ENCODE data around the gene OR1F1.
A peak's percentile ranks its signal among the peaks of the same experiment; 100 is the strongest.
"Not testable (repeated sequence)": the region's sequence is repeated elsewhere in the genome, so short reads cannot be mapped to it uniquely, and the experiment has no call there.

The OR1F1 gene

GRCh38 chr16:3150346-3151218 is 37.4 kb upstream of the OR1F1 start:
- peak; percentile 95 for DNase-seq (ENCODE audit: insufficient read length, low spot score)
- FAIRE-seq, result no peak

- no peak for FAIRE-seq
Measured at GRCh38 chr16:3152027-3152276, 36.1 kb upstream of the OR1F1 start.

DNA sequence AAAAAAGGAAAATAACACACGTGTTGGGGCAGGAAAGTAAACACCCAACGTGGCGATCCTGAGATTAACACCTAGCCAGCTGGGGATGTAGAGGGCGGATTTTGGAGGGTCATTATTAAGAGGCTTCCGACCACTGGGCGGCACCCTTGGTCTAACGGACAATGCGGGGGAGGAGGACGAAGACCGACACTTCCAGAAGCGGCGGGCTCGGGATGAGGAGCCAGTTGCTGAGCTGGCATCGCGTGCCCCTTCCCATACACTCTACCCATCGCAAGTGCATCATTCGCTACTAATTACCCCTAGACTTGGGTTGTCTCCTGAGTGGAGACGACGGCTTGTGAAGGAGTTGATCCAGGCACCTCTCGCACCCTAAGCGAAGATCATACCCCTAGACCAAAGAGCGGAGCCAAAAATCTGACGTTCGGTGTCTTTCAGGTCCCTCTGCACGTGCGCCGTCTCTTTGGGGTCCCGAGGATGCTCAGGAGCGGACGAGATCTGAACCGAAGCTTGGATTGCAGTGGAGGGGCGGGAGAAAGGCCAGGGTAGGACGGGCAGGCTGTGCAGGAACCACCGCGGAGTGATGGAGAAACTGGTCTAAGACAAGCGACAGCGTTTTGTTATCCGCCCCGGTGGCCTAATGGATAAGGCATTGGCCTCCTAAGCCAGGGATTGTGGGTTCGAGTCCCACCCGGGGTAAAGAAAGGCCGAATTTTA is 35.6 kb upstream of the OR1F1 start:
- FAIRE-seq, result no peak

More at GRCh38 chr16:3152027-3152276, 36.1 kb upstream of the OR1F1 start:
- no peak for DNase-seq (ENCODE audit: insufficient read length, low spot score)

GRCh38 chr16:3152991-3153368 is 35.0 kb upstream of the OR1F1 start:
- DNase-seq (ENCODE audit: insufficient read length, low spot score) (no peak), FAIRE-seq (no peak)

More for the DNA sequence above, 35.6 kb upstream of the OR1F1 start:
- DNase-seq (ENCODE audit: insufficient read length, low spot score), result peak; percentile 73

GRCh38 chr16:3155181-3155580 is 32.8 kb upstream of the OR1F1 start:
- no peak for DNase-seq (ENCODE audit: insufficient read length, low spot score)
- FAIRE-seq, result no peak

GRCh38 chr16:3155972-3156371 is 32.0 kb upstream of the OR1F1 start:
- DNase-seq (ENCODE audit: insufficient read length, low spot score) (no peak), FAIRE-seq (no peak)

GRCh38 chr16:3157229-3158025 is 30.6 kb upstream of the OR1F1 start:
- FAIRE-seq (peak; percentile 36), DNase-seq (ENCODE audit: insufficient read length, low spot score) (no peak)

GRCh38 chr16:3158026-3158509 is 29.9 kb upstream of the OR1F1 start:
- DNase-seq (ENCODE audit: insufficient read length, low spot score) (no peak), FAIRE-seq (no peak)

DNA sequence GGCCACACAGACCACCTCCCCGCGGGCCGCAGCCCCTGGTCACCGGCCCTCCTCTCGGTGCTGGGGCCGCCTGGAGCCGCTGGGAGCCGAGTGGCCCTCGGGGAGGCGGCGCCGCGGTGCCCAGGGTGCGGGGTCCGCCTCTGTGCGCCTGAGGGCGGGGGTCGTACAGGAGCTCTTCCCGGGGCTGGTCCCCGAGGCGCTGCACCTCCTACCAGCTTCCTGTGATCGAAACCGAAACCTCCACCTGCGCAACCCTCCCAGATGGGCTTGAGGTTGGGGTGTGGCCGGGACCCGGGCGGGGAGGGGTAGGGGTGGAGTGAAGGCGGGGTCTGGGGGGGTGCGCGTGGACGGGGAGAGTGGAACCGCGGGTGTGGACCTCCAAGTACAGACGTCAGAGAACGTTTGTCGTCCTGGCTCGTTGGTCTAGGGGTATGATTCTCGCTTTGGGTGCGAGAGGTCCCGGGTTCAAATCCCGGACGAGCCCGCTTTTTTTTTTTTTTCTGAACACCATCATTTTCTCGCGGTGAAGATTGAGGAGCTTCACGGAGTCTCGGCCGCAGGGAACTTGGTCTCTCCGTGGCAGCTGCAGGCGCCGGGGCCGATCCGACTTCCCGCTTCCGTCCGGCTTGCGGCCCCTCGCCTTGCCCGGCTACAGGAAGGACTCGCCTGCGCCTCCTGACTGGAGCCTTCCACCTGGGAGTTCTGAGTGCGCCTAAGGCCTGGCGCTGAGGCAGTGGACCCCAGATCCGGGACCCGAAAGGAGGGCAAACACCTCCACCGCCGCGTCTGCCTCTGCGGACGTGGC is 29.3 kb upstream of the OR1F1 start:
- DNase-seq (ENCODE audit: insufficient read length, low spot score) (peak; percentile 97), FAIRE-seq (peak; percentile 44)

GRCh38 chr16:3161235-3162018 is 26.6 kb upstream of the OR1F1 start:
- FAIRE-seq, result no peak

DNA sequence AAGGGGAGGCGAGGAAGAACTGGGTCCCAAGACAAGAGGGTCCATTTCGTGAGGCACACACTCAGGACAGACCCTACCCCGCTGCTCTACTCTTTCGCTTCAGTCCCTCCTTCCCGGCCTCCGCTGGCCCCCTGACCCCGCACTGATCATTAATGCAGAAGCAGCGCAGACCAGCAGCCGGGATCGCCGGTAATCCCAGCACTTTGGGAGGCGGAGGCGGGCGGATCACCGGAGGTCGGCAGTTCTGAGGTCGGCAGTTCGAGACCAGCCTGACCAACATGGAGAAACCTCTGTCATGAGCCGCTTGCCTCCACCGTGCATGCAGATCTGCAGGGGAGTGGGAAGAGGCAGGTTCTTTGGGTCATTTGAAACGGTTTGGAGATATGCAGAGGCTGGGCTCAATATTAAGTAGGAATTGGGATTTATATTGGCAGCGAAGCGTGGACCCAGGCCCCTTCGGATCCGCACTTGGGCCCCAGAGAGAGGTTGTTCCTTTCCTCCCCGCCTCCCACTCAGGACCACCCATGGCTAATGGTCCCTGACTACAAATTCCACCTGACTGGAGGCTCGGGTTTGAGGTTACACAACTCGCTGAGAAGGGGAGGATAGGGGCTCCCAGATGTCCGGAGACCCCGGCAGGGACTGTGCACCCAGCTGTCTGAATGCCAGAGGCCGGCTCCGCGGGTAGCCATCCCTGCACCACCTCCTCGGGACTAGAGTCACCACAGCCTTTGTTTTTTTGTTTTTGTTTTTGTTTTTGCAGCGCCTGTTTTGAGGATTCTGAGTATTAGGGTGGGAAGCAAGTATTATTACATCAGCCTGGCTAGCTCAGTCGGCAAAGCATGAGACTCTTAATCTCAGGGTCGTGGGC is 23.6 kb upstream of the OR1F1 start:
- FAIRE-seq (no peak), DNase-seq (ENCODE audit: insufficient read length, low spot score) (no peak)

More at GRCh38 chr16:3161235-3162018, 26.6 kb upstream of the OR1F1 start:
- DNase-seq (ENCODE audit: insufficient read length, low spot score), result no peak

DNA sequence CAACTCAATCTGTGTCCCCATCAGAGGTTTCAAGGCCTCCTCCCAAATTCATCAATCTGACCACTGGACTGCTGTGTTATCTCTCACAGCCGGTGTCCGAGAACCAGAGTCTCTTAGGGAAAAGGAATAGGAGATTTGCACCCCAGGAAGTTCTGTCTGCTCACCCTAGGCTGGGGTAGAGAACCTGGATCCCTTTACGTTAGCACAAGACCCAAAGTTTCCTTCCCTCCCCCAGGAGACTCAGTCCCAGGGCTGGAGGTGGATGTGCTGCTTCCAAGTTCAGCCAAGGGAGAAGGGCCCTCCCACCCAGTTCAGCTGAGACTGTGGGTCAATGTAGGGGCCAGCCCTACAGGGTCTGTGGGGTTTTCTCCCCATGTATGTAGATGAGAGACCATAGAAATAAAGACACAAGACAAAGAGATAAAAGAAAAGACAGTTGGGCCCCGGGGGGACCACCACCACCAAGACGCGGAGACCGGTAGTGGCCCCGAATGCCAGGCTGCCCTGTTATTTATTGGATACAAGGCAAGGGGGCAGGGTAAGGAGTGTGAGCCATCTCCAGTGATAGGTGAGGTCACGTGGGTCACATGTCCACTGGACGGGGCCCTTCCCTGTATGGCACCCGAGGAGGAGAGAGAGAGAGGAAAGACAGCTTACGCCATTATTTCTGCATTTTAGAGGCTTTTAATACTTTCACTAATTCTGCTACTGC is 22.7 kb upstream of the OR1F1 start:
- FAIRE-seq (no peak), DNase-seq (ENCODE audit: insufficient read length, low spot score) (no peak)

- DNase-seq (ENCODE audit: insufficient read length, low spot score) (no peak), FAIRE-seq (no peak)
Measured at GRCh38 chr16:3166505-3166886, 21.5 kb upstream of the OR1F1 start.

DNA sequence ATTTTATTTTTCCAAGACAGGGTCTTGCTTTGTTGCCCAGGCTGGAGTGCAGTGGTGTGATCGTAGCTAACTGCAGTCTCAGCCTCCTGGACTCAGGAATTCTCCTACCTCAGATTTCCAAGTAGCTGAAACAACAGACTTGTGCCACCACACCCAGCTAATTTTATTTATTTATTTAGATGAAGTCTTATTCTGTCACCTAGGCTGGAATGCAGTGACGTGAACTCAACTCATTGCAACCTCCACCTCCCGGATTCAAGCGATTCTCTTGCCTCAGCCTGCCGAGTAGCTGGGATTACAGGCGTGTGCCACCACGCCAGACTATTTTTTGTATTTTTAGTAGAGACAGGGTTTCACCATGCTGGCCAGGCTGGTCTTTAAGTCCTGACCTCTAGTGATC is 19.3 kb upstream of the OR1F1 start:
- not testable (repeated sequence) for DNase-seq (ENCODE audit: insufficient read length, low spot score); FAIRE-seq

GRCh38 chr16:3170440-3171180 is 17.4 kb upstream of the OR1F1 start:
- DNase-seq (ENCODE audit: insufficient read length, low spot score) (no peak), FAIRE-seq (no peak)

DNA sequence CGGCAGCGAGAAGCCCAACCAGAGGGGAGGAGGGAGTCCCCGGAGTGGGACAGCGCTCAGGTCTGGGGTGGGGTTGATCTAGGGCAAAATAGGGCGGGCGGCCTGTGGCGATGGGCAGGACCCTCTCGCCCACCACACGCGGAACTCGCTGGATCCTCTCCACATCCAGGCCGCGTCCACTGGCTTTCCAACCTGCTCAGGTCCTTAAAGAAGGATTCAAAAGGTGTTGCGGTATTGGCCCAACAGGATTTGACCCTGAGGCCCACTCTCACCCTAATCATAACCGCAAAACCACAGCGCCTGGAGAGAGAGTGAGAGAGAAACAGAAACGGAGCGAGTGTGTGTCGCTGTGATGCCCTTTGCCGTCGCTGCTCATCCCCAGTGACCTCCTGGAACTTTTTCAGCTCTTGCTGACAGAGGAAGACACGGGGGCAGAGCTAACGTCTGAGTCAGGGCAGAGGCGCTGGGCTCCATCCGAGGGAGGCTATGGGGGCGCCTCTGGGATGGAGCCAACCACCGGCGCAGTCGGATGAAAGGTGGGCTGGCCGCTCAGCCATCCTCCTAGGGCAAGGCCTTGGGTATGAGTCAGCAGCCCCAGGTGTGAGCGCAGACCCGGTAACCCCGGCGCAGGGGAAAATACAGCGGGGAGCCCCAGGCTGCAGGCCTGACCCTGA is 16.7 kb upstream of the OR1F1 start:
- no peak for DNase-seq (ENCODE audit: insufficient read length, low spot score)
- FAIRE-seq, result no peak

Data from HTR-8/SVneo (cell line).